Measurements from ENCODE around the gene C7orf25. TPM values are rescaled to one million over a fixed set of nuclear protein-coding genes. Genes with fewer than 3 reads are reported as not detected.

C7orf25 gene
- total and polyA plus RNA-seq, 2 of the 13 experiments (the other 11 are each of a cell fraction or from before 2014, with no cell fraction given): 0.37 to 1.3 TPM

DNA sequence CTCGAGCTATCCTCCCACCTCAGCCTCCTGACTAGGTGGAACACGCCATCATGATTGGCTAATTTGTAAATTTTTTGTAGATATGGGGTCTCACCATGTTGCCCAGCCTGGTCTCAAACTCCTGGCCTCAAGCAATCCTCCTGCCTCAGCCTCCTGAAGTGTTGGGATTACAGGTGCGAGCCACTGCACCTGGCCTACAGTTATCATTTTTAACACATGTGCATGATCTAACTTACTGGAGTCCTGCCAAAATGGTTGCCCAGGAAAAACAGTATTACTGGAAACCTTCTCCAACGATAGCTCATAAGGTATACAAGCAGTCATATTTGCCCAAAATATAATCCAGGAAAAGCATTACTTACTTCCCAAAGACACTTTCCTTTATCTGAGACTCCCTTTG, 40.5 kb upstream of the C7orf25 start:
- CTCF ChIA-PET (ENCODE audit: low intra/inter-chr PET ratio, low total read pairs): no interaction called here
- Histone ChIP-seq H3K4me2 (ENCODE audit: low read depth, low read length) (no peak overlapping the region), H3K27me3 (ENCODE audit: control insufficient read depth in 1 of 2, insufficient read depth in 2 of 2, low read length in 2 of 2) (no peaks in the 10 kb centered on the region), H3K27ac (ENCODE audit: extremely low read length, insufficient read depth, low read length) (no peak overlapping the region), H3K36me3 (replicated peaks in 1 of 2; ENCODE audit: control insufficient read depth in 1 of 2, insufficient read depth in 2 of 2, low read length in 2 of 2) (no peaks in the 10 kb centered on the region), H2AFZ (ENCODE audit: low read length) (no peak overlapping the region), H3K4me3 (replicated peaks in 1 of 3; ENCODE audit: insufficient read depth in 1 of 3, low read depth in 2 of 3, low read length in 3 of 3) (no peak overlapping the region), H3K79me2 (ENCODE audit: insufficient read depth, low read length) (no peaks in the 10 kb centered on the region), H3K9ac (ENCODE audit: insufficient read depth, low read depth, low read length) (no peak overlapping the region), H4K20me1 (ENCODE audit: insufficient read depth, low read length) (no peaks in the 10 kb centered on the region), H3K9me3 (ENCODE audit: low read length) (peaks cover 4% of the 10 kb centered on the region; the same call in 1 of the 2 replicates), H3K4me1 (ENCODE audit: insufficient read depth, low read length) (no peaks in the 10 kb centered on the region)
- no peak for DNase-seq (ENCODE audit: low spot score)
- TF ChIP-seq, protein P1, sequence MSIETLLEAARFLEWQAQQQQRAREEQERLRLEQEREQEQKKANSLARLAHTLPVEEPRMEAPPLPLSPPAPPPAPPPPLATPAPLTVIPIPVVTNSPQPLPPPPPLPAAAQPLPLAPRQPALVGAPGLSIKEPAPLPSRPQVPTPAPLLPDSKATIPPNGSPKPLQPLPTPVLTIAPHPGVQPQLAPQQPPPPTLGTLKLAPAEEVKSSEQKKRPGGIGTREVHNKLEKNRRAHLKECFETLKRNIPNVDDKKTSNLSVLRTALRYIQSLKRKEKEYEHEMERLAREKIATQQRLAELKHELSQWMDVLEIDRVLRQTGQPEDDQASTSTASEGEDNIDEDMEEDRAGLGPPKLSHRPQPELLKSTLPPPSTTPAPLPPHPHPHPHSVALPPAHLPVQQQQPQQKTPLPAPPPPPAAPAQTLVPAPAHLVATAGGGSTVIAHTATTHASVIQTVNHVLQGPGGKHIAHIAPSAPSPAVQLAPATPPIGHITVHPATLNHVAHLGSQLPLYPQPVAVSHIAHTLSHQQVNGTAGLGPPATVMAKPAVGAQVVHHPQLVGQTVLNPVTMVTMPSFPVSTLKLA (IDR thresholded peaks at IDR 0.05): no peak
- TF ChIP-seq ZNF235 (CRISPR knock-in tag; IDR thresholded peaks at IDR 0.05; ENCODE audit: borderline replicate concordance) (no peak), ZNF550 (CRISPR knock-in tag; IDR thresholded peaks at IDR 0.05; ENCODE audit: borderline replicate concordance) (no peak), EHMT2 (IDR thresholded peaks at IDR 0.05; ENCODE audit: borderline replicate concordance, low read depth, low read length) (no peak)
- TF ChIP-seq, protein P2, sequence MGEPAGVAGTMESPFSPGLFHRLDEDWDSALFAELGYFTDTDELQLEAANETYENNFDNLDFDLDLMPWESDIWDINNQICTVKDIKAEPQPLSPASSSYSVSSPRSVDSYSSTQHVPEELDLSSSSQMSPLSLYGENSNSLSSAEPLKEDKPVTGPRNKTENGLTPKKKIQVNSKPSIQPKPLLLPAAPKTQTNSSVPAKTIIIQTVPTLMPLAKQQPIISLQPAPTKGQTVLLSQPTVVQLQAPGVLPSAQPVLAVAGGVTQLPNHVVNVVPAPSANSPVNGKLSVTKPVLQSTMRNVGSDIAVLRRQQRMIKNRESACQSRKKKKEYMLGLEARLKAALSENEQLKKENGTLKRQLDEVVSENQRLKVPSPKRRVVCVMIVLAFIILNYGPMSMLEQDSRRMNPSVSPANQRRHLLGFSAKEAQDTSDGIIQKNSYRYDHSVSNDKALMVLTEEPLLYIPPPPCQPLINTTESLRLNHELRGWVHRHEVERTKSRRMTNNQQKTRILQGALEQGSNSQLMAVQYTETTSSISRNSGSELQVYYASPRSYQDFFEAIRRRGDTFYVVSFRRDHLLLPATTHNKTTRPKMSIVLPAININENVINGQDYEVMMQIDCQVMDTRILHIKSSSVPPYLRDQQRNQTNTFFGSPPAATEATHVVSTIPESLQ (CRISPR knock-in tag; conservative IDR thresholded peaks at IDR 0.05): no peak
- TF ChIP-seq, protein P3, sequence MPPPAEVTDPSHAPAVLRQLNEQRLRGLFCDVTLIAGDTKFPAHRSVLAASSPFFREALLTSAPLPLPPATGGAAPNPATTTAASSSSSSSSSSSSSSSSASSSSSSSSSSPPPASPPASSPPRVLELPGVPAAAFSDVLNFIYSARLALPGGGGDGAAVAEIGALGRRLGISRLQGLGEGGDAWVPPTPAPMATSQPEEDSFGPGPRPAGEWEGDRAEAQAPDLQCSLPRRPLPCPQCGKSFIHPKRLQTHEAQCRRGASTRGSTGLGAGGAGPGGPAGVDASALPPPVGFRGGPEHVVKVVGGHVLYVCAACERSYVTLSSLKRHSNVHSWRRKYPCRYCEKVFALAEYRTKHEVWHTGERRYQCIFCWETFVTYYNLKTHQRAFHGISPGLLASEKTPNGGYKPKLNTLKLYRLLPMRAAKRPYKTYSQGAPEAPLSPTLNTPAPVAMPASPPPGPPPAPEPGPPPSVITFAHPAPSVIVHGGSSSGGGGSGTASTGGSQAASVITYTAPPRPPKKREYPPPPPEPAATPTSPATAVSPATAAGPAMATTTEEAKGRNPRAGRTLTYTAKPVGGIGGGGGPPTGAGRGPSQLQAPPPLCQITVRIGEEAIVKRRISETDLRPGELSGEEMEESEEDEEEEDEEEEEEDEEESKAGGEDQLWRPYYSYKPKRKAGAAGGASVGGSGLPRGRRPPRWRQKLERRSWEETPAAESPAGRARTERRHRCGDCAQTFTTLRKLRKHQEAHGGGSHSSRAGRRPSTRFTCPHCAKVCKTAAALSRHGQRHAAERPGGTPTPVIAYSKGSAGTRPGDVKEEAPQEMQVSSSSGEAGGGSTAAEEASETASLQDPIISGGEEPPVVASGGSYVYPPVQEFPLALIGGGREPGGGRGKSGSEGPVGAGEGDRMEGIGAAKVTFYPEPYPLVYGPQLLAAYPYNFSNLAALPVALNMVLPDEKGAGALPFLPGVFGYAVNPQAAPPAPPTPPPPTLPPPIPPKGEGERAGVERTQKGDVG (CRISPR knock-in tag; IDR thresholded peaks at IDR 0.05; ENCODE audit: borderline replicate concordance): no peak
- TF ChIP-seq, protein P4, sequence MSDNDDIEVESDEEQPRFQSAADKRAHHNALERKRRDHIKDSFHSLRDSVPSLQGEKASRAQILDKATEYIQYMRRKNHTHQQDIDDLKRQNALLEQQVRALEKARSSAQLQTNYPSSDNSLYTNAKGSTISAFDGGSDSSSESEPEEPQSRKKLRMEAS (IDR thresholded peaks at IDR 0.05): no peak
- TF ChIP-seq, protein P5, sequence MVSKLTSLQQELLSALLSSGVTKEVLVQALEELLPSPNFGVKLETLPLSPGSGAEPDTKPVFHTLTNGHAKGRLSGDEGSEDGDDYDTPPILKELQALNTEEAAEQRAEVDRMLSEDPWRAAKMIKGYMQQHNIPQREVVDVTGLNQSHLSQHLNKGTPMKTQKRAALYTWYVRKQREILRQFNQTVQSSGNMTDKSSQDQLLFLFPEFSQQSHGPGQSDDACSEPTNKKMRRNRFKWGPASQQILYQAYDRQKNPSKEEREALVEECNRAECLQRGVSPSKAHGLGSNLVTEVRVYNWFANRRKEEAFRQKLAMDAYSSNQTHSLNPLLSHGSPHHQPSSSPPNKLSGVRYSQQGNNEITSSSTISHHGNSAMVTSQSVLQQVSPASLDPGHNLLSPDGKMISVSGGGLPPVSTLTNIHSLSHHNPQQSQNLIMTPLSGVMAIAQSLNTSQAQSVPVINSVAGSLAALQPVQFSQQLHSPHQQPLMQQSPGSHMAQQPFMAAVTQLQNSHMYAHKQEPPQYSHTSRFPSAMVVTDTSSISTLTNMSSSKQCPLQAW (CRISPR knock-in tag; IDR thresholded peaks at IDR 0.05): no peak
- in situ Hi-C loops (cut with HindIII; ENCODE audit: extremely low pct_ligation_motif_present, low pct_unique_long_range_greater_than_20kb): no loop called here
- intact Hi-C loops (cut with micrococcal nuclease; ENCODE audit: unreplicated experiment): no loop called here
- no peak for ATAC-seq
- POLR2A ChIA-PET: no interaction called here
- 2% methylated on average over 4 of the region's 4 CpGs for WGBS (ENCODE audit: low lambda C conversion rate)
- no peak for FAIRE-seq
- BruUV-seq (replicated peaks): no TSS peak
